ENCODE data around the gene GLUD2.

- TF ChIP-seq CTCF (IDR thresholded peaks at IDR 0.05), result no peak
- no peak for TF ChIP-seq EZH2phosphoT487 (IDR thresholded peaks at IDR 0.05)
- TF ChIP-seq EZH2 (IDR thresholded peaks at IDR 0.05), result no peak
Observed at GRCh38 chrX:121013897-121014455, 33.4 kb upstream of the GLUD2 start.
